HEK293 (cell line): ENCODE data around the gene GPR153.

Experiments
- CTCF ChIA-PET: fragments of 350-600 bp; formaldehyde crosslinking; extraction: SDS; loops from one replicate; lab custom pipeline; 2021; ENCODE audit warnings: antibody characterized with exemption; lab: Yijun Ruan, JAX
- POLR2A ChIA-PET: fragments of 300-600 bp; formaldehyde crosslinking; extraction: SDS; loops from one replicate; lab custom pipeline; 2020; ENCODE audit warnings: antibody characterized with exemption, inconsistent platforms; lab: Yijun Ruan, JAX
- H3K27ac ChIP-seq: fragments of 200-500 bp; sonication (Bioruptor generic); 2 replicates; pipeline ENCODE4 v1.5.1; 2014; ENCODE audit warnings: low read depth, low read length, control low read depth, inconsistent platforms; ENCODE audit errors: extremely low read depth
- H3K36me3 ChIP-seq, 2 experiments: fragments of 200-500 bp in 1 of 2; sonication (Bioruptor generic) in 1 of 2; 1 replicate in 1 of 2; 2 replicates in 1 of 2; pipeline ENCODE4 v1.5.1; 2014 to 2017; ENCODE audit warnings: inconsistent platforms in 2 of 2, low read length in 2 of 2; ENCODE audit not compliant: control insufficient read depth in 2 of 2, insufficient read depth in 1 of 2
- H3K4me1 ChIP-seq: fragments of 200-500 bp; sonication (Bioruptor generic); 2 replicates; pipeline ENCODE4 v1.5.1; 2014; ENCODE audit warnings: mild to moderate bottlenecking, low read length, inconsistent platforms; ENCODE audit not compliant: control insufficient read depth, insufficient read depth
- H3K4me3 ChIP-seq: 2 replicates; pipeline ENCODE4 v1.5.1; 2011; ENCODE audit warnings: low read depth, mild to moderate bottlenecking, control low read depth, low read length, moderate library complexity
- H3K9me3 ChIP-seq: fragments of 200-500 bp; sonication (Bioruptor generic); 2 replicates; pipeline ENCODE4 v1.5.1; 2014; ENCODE audit warnings: low read depth, low read length, inconsistent platforms; ENCODE audit not compliant: control insufficient read depth, insufficient read depth
- PRDM1 ChIP-seq: fragments of 450-650 bp; formaldehyde crosslinking; IDR thresholded peaks from 2 replicates; pipeline ENCODE4; 2016; ENCODE audit warnings: missing biosample characterization, missing genetic modification characterization
- SCRT1 ChIP-seq: fragments of 450-650 bp; formaldehyde crosslinking; IDR thresholded peaks from 2 replicates; pipeline ENCODE4 v1.5.1; 2016; ENCODE audit warnings: missing biosample characterization, missing genetic modification characterization, borderline replicate concordance
- ZBTB7A ChIP-seq: fragments of 450-650 bp; formaldehyde crosslinking; IDR thresholded peaks from 2 replicates; pipeline ENCODE4 v1.5.1; 2016; ENCODE audit warnings: low read depth, missing biosample characterization, missing genetic modification characterization
- ZNF133 ChIP-seq: fragments of 450-650 bp; formaldehyde crosslinking; IDR thresholded peaks from 2 replicates; pipeline ENCODE4 v1.5.1; 2016; ENCODE audit warnings: missing biosample characterization, missing genetic modification characterization
- ZNF140 ChIP-seq: fragments of 450-650 bp; formaldehyde crosslinking; IDR thresholded peaks from 2 replicates; pipeline ENCODE4 v1.5.1; 2016; ENCODE audit warnings: missing biosample characterization, missing genetic modification characterization
- ZNF202 ChIP-seq: fragments of 450-650 bp; formaldehyde crosslinking; IDR thresholded peaks from 2 replicates; pipeline ENCODE4 v1.5.1; 2016; ENCODE audit warnings: missing biosample characterization, missing genetic modification characterization, borderline replicate concordance
- ZNF223 ChIP-seq: fragments of 450-650 bp; formaldehyde crosslinking; IDR thresholded peaks from 2 replicates; pipeline ENCODE4 v1.5.1; 2016; ENCODE audit warnings: missing biosample characterization, missing genetic modification characterization
- ZNF341 ChIP-seq: fragments of 450-650 bp; formaldehyde crosslinking; IDR thresholded peaks from 2 replicates; pipeline ENCODE4; 2016; ENCODE audit warnings: low read depth, missing biosample characterization, missing genetic modification characterization
- ZNF404 ChIP-seq: fragments of 450-650 bp; formaldehyde crosslinking; IDR thresholded peaks from 2 replicates; pipeline ENCODE4 v1.5.1; 2017; ENCODE audit warnings: missing biosample characterization, missing genetic modification characterization
- ZNF558 ChIP-seq: fragments of 450-650 bp; formaldehyde crosslinking; IDR thresholded peaks from 2 replicates; pipeline ENCODE4 v1.5.1; 2016; ENCODE audit warnings: missing biosample characterization, missing genetic modification characterization
- ZNF600 ChIP-seq: fragments of 450-650 bp; formaldehyde crosslinking; IDR thresholded peaks from 2 replicates; pipeline ENCODE4 v1.5.1; 2016; ENCODE audit warnings: missing biosample characterization, missing genetic modification characterization
- ZNF610 ChIP-seq: fragments of 450-650 bp; formaldehyde crosslinking; IDR thresholded peaks from 2 replicates; pipeline ENCODE4 v1.5.1; 2016; ENCODE audit warnings: missing biosample characterization, missing genetic modification characterization, borderline replicate concordance
- ZNF621 ChIP-seq: fragments of 450-650 bp; formaldehyde crosslinking; IDR thresholded peaks from 2 replicates; pipeline ENCODE4 v1.5.1; 2017; ENCODE audit warnings: missing biosample characterization, missing genetic modification characterization
- ZNF747 ChIP-seq: fragments of 450-650 bp; formaldehyde crosslinking; IDR thresholded peaks from 2 replicates; pipeline ENCODE4 v1.5.1; 2016; ENCODE audit warnings: missing biosample characterization, missing genetic modification characterization
- ZNF768 ChIP-seq: fragments of 450-650 bp; formaldehyde crosslinking; IDR thresholded peaks from 2 replicates; pipeline ENCODE4 v1.5.1; 2018; ENCODE audit warnings: missing biosample characterization, mild to moderate bottlenecking, missing genetic modification characterization
- ZNF792 ChIP-seq: fragments of 450-650 bp; formaldehyde crosslinking; IDR thresholded peaks from 2 replicates; pipeline ENCODE4 v1.5.1; 2016; ENCODE audit warnings: missing biosample characterization, missing genetic modification characterization
- ZSCAN23 ChIP-seq: fragments of 450-650 bp; formaldehyde crosslinking; IDR thresholded peaks from 2 replicates; pipeline ENCODE4 v1.5.1; 2016; ENCODE audit warnings: missing biosample characterization, missing genetic modification characterization
- TF ChIP-seq, protein P1 (sequence below): fragments of 450-650 bp; formaldehyde crosslinking; IDR thresholded peaks from 2 replicates; pipeline ENCODE4 v1.5.1; 2016; ENCODE audit warnings: missing biosample characterization, missing genetic modification characterization
- TF ChIP-seq, protein P2 (sequence below): fragments of 450-650 bp; formaldehyde crosslinking; IDR thresholded peaks from 2 replicates; pipeline ENCODE4 v1.5.1; 2017; ENCODE audit warnings: missing biosample characterization, missing genetic modification characterization

Gene GPR153

GRCh38 chr1:6208723-6209660, 51.9 kb downstream of the GPR153 start:
- ChIA-PET CTCF (no interaction called here), POLR2A (no interaction called here)
- H3K9me3 ChIP-seq, result no peaks in the 10 kb centered on the region
- H3K36me3 ChIP-seq, result peaks cover 0 to 40% of the 10 kb centered on the region in 2 experiments; a peak in 1 of 3 replicates
- H3K4me1 ChIP-seq, result no peaks in the 10 kb centered on the region
- H3K4me3 ChIP-seq, result no peak overlapping the region
- TF ChIP-seq ZNF202 (no peak), SCRT1 (tag by site-specific recombination) (no peak)
- TF ChIP-seq, protein P1, sequence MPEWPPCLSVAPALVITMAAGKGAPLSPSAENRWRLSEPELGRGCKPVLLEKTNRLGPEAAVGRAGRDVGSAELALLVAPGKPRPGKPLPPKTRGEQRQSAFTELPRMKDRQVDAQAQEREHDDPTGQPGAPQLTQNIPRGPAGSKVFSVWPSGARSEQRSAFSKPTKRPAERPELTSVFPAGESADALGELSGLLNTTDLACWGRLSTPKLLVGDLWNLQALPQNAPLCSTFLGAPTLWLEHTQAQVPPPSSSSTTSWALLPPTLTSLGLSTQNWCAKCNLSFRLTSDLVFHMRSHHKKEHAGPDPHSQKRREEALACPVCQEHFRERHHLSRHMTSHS (tag by site-specific recombination), result no peak
- H3K27ac ChIP-seq, result no peak overlapping the region

DNA sequence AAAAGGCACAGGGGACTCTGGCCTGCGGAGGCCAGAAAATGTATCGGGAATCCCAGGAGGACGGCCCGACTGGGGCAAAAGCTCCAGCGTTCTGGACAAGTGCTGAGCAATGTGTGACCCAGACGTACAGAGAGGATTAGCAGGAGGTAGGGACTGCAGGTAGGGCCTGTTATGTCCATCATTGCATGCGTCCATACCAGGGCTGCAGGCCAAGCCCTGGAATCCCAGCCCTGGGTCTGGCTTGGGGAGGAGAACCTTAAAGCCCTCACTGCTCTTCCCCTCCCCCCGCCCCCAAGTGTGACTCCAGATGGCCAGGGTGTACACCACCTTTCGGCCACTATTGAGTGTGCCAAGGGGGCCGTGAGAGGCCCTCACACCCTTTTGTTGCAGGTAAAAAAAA, 53.0 kb downstream of the GPR153 start:
- Histone ChIP-seq H3K4me3 (no peak overlapping the region), H3K27ac (no peak overlapping the region), H3K4me1 (no peaks in the 10 kb centered on the region), H3K9me3 (no peaks in the 10 kb centered on the region), H3K36me3 (peaks cover 0 to 33% of the 10 kb centered on the region in 2 experiments; a peak in 1 of 3 replicates)
- TF ChIP-seq ZNF600 (tag by site-specific recombination), result peak; percentile 74
- TF ChIP-seq, protein P2, sequence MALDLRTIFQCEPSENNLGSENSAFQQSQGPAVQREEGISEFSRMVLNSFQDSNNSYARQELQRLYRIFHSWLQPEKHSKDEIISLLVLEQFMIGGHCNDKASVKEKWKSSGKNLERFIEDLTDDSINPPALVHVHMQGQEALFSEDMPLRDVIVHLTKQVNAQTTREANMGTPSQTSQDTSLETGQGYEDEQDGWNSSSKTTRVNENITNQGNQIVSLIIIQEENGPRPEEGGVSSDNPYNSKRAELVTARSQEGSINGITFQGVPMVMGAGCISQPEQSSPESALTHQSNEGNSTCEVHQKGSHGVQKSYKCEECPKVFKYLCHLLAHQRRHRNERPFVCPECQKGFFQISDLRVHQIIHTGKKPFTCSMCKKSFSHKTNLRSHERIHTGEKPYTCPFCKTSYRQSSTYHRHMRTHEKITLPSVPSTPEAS (tag by site-specific recombination), result no peak
- CTCF ChIA-PET, result interaction anchor here (1.6 kb wide), 1 partner anchor 30 kb away, joined by 3 read pairs; no protein-coding TSS in a partner anchor
- POLR2A ChIA-PET, result interaction anchor here (1.5 kb wide), 1 partner anchor 14 kb away, joined by 3 read pairs; no protein-coding TSS in a partner anchor

DNA sequence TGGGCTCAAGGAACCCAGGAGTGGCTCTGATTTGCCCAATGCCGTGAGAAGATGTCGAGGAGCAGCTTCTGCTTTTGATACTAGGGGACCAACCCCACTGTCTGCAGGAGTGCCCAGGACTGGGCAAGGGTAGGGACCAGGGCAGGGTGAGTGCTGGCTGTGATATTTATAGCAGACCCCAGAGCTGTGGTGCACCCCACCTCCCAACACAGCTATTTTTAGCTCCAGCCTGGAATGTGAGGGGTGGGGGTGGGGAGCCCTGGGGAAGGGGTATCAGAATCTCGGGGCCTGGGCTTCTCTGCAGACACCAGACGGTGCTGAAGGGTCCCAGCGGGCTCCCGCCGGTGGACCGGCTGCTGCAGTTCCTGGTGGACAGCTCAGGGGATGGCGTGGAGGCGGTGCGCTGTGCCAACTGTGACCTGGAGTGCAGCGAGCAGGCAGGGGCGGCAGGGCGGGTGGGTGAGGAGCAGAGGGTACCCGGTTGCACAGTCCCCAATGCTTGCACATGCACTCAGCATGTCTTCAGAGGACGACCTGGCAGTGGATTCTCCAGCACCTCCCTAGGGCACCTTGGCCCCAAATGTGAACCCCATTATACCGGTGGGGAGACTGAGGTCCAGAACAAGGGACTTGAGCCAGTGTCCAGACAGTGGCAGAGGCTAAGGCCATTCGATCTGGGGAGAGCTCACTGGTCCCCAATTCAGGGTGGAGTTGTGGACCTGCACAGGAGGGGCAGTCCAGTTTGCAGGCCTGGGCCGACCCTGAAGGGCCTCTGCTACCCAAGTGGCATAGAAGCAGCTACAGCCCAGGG, 53.6 kb downstream of the GPR153 start:
- H3K27ac ChIP-seq, result no peak overlapping the region
- ChIA-PET CTCF (interaction anchor here (1.0 to 2.8 kb wide), 4 partner anchors 18 to 156 kb away, joined by 3 to 18 read pairs (median 8); no protein-coding TSS in a partner anchor), POLR2A (interaction anchor here (0.7 to 1.5 kb wide), 6 partner anchors 11 to 124 kb away, joined by 3 to 4 read pairs (median 4); no protein-coding TSS in a partner anchor)
- H3K4me1 ChIP-seq, result no peaks in the 10 kb centered on the region
- H3K9me3 ChIP-seq, result no peaks in the 10 kb centered on the region
- no peak overlapping the region for H3K4me3 ChIP-seq
- peaks cover 0 to 27% of the 10 kb centered on the region in 2 experiments; a peak in 1 of 3 replicates for H3K36me3 ChIP-seq
- TF ChIP-seq ZNF792 (tag by site-specific recombination) (no peak), PRDM1 (no peak), ZNF341 (tag by site-specific recombination) (no peak), ZNF133 (no peak), ZNF747 (no peak), ZNF768 (tag by site-specific recombination) (no peak), ZNF140 (tag by site-specific recombination) (no peak), ZNF558 (tag by site-specific recombination) (no peak), ZNF610 (no peak), ZNF621 (no peak), ZBTB7A (tag by site-specific recombination) (no peak), ZNF404 (tag by site-specific recombination) (no peak), ZSCAN23 (tag by site-specific recombination) (no peak), ZNF223 (no peak)
